Activated CD8-positive, alpha-beta memory T cell treated with anti-CD3 and anti-CD28 coated beads for 48 hours (primary cell): ENCODE measurements around the gene ZNF117.
A peak's percentile ranks its signal among the peaks of the same experiment; 100 is the strongest.
"Not testable (repeated sequence)": the region's sequence is repeated elsewhere in the genome, so short reads cannot be mapped to it uniquely, and the experiment has no call there.

Experiments used
- DNase-seq, 3 experiments: peaks; one replicate each; pipeline ENCODE4 v3.0.0-alpha.2; 2020; ENCODE audit warnings: low read depth in 2 of 3, low spot score in 2 of 3

Gene ZNF117

GRCh38 chr7:64990936-64991335 lies at the start of gene ZNF117:
TSS of gene ZNF117 (minus strand) at chr7:64991036.
- DNase-seq: no peak

GRCh38 chr7:65038767-65039166 lies 47.9 kb upstream of the ZNF117 start:
- peak in 2 of 3 experiments; percentile 1 to 14 for DNase-seq

- DNase-seq: peak; percentile 71 to 93 (median 77)
These were observed 47.2 kb upstream of the ZNF117 start for GRCh38 chr7:65037740-65038688.

GRCh38 chr7:65036526-65036925 lies 45.7 kb upstream of the ZNF117 start:
- DNase-seq: not testable (repeated sequence)

GRCh38 chr7:65035469-65035868 lies 44.6 kb upstream of the ZNF117 start:
- not testable (repeated sequence) for DNase-seq

- DNase-seq: not testable (repeated sequence)
These were observed 43.4 kb upstream of the ZNF117 start for GRCh38 chr7:65034120-65034782.

- DNase-seq: not testable (repeated sequence)
These were observed 42.6 kb upstream of the ZNF117 start for GRCh38 chr7:65033391-65033790.

- DNase-seq: not testable (repeated sequence)
These were observed 34.2 kb upstream of the ZNF117 start for GRCh38 chr7:65025023-65025422.

GRCh38 chr7:65020978-65021377 lies 30.1 kb upstream of the ZNF117 start:
- DNase-seq: not testable (repeated sequence)

GRCh38 chr7:65009881-65010280 lies 19.0 kb upstream of the ZNF117 start:
- DNase-seq: not testable (repeated sequence)

- DNase-seq: not testable (repeated sequence)
These were observed 18.6 kb upstream of the ZNF117 start for GRCh38 chr7:65009394-65009793.

- not testable (repeated sequence) for DNase-seq
These were observed 16.2 kb upstream of the ZNF117 start for GRCh38 chr7:65007036-65007435.

GRCh38 chr7:65006094-65006992 lies 15.5 kb upstream of the ZNF117 start, which contains the start of gene ERV3-1:
TSS of gene ERV3-1 (minus strand) at chr7:65006687. CDS start at chr7:64993026, 13,661 bp downstream.
- peak; percentile 51 to 76 (median 71) for DNase-seq

GRCh38 chr7:65004575-65004974 lies 13.7 kb upstream of the ZNF117 start:
- DNase-seq: no peak

GRCh38 chr7:65002972-65003585 lies 12.2 kb upstream of the ZNF117 start:
- no peak for DNase-seq

- DNase-seq: no peak
These were observed 10.5 kb upstream of the ZNF117 start for GRCh38 chr7:65001291-65001814.

GRCh38 chr7:64999165-65000004 lies 8.5 kb upstream of the ZNF117 start:
- DNase-seq: no peak

- no peak for DNase-seq
These were observed 8.0 kb upstream of the ZNF117 start for GRCh38 chr7:64998865-64999164.

GRCh38 chr7:64997927-64998391 lies 7.1 kb upstream of the ZNF117 start:
- no peak for DNase-seq
